Fibroblast of mammary gland (primary cell): ENCODE results near the gene SUSD2.

Experiments
- DNase-seq: peaks from one replicate; pipeline ENCODE4 v3.0.0-alpha.2; 2010; ENCODE audit warnings: low read depth
- H3K4me3 ChIP-seq: 2 replicates; pipeline ENCODE4 v1.5.1; 2011; ENCODE audit warnings: low read depth, mild to moderate bottlenecking, low read length, moderate library complexity; ENCODE audit not compliant: control insufficient read depth
- TF ChIP-seq, protein P1 (sequence below): conservative IDR thresholded peaks from 2 replicates; pipeline ENCODE4 v1.5.1; 2011; ENCODE audit warnings: low read depth, low read length, inconsistent platforms; ENCODE audit not compliant: control insufficient read depth, insufficient read depth

The SUSD2 gene

DNA sequence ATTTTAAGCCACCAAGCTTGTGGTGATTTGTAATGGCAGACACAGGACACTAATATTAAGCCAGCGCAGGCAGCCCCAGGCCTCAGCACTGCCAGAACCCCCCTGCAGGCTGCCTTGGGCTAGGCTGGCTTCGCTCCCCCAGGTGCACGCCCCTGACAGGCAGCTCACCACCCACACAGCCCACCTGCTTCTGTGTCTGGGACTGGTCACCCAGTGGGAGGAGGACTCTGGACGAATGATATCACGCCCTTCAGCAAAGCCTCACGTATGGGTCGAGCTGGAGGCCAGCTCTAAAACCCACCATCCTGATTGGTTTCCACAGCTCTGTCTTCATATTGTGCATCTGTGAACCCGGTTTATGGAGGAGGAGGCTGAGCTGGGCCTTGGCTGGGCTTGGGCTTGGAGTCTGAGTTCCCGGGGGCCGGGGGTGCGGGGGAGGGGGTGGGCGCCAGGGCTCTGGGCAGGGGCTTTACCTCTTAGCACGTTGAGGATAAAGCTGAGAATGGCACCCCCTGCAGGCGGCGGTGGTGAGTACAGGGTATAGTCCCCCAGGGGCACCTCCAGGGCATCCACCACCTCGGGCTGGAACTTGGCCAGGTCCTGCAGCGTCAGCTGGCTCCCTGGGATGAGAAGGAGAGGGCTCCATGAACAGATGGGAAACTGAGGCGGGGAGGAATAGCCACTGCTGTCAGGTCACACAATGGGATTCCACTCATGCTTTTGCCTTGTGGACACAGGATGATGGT, 49.8 kb downstream of the SUSD2 start:
- H3K4me3 ChIP-seq: no peak overlapping the region
- TF ChIP-seq, protein P1, sequence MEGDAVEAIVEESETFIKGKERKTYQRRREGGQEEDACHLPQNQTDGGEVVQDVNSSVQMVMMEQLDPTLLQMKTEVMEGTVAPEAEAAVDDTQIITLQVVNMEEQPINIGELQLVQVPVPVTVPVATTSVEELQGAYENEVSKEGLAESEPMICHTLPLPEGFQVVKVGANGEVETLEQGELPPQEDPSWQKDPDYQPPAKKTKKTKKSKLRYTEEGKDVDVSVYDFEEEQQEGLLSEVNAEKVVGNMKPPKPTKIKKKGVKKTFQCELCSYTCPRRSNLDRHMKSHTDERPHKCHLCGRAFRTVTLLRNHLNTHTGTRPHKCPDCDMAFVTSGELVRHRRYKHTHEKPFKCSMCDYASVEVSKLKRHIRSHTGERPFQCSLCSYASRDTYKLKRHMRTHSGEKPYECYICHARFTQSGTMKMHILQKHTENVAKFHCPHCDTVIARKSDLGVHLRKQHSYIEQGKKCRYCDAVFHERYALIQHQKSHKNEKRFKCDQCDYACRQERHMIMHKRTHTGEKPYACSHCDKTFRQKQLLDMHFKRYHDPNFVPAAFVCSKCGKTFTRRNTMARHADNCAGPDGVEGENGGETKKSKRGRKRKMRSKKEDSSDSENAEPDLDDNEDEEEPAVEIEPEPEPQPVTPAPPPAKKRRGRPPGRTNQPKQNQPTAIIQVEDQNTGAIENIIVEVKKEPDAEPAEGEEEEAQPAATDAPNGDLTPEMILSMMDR: peak; percentile 28
- no peak for DNase-seq

DNA sequence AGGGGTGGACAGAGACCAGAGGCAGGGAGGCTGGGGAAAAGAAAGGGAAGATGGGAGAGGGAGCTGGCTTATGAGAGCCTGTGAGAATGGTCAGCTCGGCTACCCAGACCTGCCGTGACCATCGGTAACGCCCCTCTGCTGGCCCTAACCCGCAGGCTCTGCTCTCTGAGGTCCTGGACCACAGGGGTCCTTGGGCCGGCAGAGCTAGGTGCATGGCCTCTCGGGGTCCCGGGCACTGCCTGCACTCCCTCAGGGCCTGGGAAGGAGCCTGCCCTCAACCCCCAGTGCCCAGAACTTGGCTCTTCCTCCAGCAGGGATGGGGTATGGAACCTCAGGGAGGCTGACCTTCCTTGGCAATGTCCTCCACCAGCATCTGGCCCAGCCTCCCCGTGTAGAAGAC, 50.4 kb downstream of the SUSD2 start:
- DNase-seq: no peak
- H3K4me3 ChIP-seq: no peak overlapping the region
- TF ChIP-seq, protein P1: no peak

DNA sequence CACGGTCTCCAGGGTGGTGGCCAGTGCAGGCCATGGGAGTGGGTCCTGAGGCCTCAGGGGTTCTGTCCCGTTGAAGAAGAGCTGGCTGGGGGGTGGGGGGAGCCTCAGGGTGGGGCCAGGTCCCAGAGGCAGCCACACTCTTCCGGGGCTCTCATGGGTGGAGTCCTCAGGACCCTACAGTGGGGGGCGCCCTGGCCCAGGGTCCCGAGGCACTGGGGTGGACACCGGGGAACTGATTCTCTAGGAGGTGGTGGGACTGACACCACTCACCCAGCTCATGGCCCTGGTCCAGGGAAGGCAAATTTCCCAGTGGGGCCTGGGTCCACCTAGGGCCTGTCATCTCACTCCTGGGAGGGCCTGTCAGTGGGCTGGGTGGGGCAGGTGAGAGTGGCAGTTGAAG, 50.8 kb downstream of the SUSD2 start:
- DNase-seq: no peak
- H3K4me3 ChIP-seq: no peak overlapping the region
- TF ChIP-seq, protein P1: no peak

DNA sequence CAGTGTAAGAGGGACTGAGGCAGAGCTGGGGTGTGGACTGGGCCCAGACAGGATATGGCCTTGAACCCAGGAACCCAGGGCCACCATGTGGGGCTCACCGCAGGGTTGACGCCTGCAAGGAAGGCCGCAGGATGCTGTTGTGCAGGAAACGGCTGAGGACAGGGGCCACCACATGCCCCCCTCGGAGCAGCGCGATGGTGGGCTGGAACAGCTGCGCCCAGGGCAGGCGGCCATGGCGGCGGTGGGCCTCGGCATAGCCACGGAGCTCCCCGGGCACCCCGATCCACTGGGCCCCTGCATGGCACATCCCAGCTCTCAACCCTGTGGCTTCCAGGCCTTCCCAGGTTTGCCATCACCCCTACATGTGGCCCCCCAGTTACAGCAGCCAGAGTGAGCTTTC, 51.4 kb downstream of the SUSD2 start:
- TF ChIP-seq, protein P1: no peak
- DNase-seq: no peak
- no peak overlapping the region for H3K4me3 ChIP-seq

DNA sequence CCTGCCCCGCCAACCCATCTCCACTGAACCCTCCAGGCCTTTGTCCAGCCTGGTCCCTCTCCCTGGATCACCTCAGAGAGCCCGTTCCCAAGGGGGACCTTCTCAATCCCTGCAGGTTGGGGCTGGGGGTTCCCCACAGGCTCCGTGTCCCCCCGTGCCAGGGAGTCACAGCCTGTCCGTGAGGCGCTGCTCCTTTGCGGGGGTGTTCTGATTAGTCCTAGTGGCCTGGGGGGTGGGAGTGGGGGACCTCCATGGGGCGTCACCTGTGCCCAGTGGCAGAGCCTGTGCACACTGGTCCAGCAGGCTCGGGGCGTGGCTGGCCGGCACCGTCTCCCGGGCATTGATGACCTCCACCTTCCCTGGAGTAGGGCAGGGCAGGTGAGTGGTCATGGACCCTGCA, 51.9 kb downstream of the SUSD2 start:
- DNase-seq: no peak
- TF ChIP-seq, protein P1: no peak

DNA sequence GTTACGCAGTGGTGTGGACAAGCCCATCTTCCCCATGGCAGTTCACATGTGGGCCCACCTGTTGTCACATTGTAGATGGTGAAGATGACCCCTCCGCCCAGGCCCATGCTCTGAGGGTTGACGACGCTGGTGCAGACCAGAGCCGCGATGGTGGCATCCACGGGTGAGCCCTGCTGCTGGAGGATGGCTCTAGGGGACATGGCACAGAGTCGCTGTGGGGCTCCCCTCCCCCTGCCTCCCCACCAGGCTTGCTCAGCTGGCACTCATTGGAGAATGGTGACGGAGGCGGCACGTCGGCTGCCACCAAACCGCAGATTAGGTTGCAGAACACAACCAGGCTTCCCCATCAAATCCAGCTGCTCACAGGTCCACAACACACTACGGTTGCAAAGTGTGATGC, 52.5 kb downstream of the SUSD2 start:
- no peak overlapping the region for H3K4me3 ChIP-seq
- DNase-seq: no peak
- TF ChIP-seq, protein P1: no peak

More for the DNA sequence above, 51.9 kb downstream of the SUSD2 start:
- no peak overlapping the region for H3K4me3 ChIP-seq
